ENCODE measurements around the gene SHKBP1.
"Not testable (repeated sequence)": the region's sequence is repeated elsewhere in the genome, so short reads cannot be mapped to it uniquely, and the experiment has no call there.

The SHKBP1 gene

GRCh38 chr19:40616178-40616577, 39.5 kb downstream of the SHKBP1 start:
- no peak for DNase-seq (ENCODE audit: low spot score)

DNA sequence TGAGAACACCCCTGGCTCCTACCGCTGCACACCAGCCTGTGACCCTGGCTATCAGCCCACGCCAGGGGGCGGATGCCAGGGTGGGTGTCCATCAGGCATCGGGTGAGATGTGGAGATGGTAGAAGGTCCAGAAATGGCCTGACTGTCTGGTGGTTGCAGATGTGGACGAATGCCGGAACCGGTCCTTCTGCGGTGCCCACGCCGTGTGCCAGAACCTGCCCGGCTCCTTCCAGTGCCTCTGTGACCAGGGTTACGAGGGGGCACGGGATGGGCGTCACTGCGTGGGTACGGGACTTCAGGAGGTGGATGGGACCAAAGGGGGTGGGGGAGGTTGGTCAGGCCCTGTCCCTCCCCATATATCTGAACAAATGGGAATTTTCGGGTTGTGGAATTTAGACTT, 40.3 kb downstream of the SHKBP1 start:
- no peak for DNase-seq (ENCODE audit: low spot score)

- DNase-seq (ENCODE audit: low spot score): no peak
These were observed 41.3 kb downstream of the SHKBP1 start for GRCh38 chr19:40617961-40618360.

DNA sequence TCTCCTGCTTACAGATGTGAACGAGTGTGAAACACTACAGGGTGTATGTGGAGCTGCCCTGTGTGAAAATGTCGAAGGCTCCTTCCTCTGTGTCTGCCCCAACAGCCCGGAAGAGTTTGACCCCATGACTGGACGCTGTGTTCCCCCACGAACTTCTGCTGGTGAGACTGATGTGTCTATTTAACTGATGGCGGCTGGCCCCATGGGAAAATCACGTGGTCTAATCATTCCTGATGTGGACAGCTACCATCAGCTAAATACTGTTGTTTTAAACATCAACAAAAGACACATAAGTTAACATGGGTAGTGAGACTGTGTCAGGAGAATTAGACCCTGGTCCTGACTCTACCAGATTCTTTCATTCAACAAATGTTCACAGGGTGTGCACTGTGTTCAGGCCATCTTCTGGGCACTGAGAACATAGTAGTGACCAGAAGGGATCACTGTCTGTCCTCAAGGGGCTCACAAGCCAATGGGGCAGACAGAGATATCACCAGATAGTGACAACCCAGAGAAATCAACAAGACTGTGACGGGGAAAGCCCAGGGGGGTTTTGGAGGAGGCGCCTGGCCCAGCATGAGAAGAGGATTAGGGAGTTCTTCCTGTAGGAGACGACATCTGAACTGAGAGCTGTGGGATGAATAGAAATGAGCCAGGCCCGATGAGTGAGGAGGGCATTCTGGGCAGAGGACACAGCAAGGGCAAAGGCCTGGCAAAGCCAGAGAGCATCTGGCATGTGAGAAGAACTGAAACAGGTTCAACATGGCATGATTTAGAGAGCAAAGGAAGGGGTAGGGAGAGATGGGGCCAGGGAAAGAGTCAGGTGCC, 42.9 kb downstream of the SHKBP1 start:
- DNase-seq (ENCODE audit: low spot score): no peak

DNA sequence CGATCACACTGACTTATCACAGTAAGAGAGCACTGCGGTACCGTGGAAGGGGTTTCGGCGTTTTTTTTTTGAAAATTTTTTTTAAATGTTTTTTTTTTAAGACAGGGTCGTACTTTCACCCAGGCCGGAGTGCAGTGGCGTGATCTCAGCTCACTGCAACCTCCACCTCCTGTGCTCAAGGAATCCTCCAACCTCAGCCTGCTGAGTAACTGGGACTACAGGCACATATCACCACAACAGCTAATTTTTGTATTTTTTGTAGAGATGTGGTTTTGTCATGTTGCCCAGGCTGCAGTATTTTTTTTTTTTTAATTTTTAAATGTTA, 43.5 kb downstream of the SHKBP1 start:
- DNase-seq (ENCODE audit: low spot score): no peak

GRCh38 chr19:40621283-40621682, 44.6 kb downstream of the SHKBP1 start:
- no peak for DNase-seq (ENCODE audit: low spot score)

GRCh38 chr19:40621966-40622772, 45.5 kb downstream of the SHKBP1 start:
- DNase-seq (ENCODE audit: low spot score): no peak

GRCh38 chr19:40622773-40623075, 46.1 kb downstream of the SHKBP1 start:
- no peak for DNase-seq (ENCODE audit: low spot score)

DNA sequence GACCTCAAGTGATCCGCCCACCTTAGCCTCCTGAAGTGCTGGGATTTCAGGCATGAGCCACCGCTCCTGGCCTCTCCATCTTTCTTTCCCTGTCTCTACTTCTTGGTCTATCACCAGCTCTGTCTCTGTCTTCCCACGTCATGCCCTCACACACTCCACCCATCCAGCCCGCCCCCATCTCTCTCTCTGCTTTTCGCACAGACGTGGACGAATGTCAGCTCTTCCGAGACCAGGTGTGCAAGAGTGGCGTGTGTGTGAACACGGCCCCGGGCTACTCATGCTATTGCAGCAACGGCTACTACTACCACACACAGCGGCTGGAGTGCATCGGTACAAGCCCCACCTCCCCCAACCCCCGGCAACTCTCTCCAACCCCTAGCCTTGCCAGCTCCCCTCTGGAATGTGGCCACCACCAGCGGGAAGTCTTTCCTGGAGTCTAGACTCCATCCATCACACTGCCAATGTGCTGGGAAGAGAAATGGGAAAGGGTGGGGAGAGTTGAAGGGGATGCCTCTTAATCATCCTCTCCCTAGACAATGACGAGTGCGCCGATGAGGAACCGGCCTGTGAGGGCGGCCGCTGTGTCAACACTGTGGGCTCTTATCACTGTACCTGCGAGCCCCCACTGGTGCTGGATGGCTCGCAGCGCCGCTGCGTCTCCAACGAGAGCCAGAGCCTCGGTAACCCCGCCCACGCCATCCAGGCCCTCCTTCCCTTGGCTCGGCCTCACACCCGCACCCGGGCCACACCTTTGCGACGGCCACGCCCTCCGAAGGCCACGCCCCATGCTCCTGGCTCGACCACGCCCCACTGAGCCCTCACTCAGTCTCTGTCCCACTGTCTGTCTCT, 47.0 kb downstream of the SHKBP1 start:
- peak; percentile 90 for DNase-seq (ENCODE audit: low spot score)

- not testable (repeated sequence) for DNase-seq (ENCODE audit: low spot score)
These were observed 47.9 kb downstream of the SHKBP1 start for GRCh38 chr19:40624369-40625153.

DNA sequence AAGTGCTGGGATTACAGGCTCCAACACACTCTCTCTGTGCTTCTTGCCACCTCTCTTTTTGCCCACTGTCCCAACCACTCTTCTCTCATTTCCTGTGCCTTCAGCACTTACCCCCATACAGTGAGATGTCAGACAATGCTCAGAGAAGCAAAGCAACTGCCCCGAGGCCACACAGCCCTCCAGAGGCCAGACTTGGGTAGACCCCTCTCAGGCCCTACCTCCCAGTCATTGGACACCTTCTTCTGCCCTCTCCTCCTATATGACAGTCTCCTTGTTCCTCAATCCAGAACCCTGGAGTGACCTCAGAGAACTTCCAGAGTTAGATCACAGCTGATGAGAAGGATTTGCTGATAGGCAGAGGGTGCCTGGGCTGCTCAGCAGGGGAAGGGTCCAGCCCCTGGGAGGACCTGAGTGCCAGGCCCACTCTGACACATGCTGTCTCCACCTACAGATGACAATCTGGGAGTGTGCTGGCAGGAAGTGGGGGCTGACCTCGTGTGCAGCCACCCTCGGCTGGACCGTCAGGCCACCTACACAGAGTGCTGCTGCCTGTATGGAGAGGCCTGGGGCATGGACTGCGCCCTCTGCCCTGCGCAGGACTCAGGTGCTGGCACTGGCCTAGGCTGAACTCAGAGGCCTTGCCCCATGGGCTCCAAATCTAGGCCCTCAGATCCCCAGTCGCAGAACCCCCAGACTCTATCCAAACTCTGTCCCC, 48.9 kb downstream of the SHKBP1 start:
- DNase-seq (ENCODE audit: low spot score): no peak

- no peak for DNase-seq (ENCODE audit: low spot score)
These were observed 50.2 kb downstream of the SHKBP1 start for GRCh38 chr19:40626918-40627317.

DNA sequence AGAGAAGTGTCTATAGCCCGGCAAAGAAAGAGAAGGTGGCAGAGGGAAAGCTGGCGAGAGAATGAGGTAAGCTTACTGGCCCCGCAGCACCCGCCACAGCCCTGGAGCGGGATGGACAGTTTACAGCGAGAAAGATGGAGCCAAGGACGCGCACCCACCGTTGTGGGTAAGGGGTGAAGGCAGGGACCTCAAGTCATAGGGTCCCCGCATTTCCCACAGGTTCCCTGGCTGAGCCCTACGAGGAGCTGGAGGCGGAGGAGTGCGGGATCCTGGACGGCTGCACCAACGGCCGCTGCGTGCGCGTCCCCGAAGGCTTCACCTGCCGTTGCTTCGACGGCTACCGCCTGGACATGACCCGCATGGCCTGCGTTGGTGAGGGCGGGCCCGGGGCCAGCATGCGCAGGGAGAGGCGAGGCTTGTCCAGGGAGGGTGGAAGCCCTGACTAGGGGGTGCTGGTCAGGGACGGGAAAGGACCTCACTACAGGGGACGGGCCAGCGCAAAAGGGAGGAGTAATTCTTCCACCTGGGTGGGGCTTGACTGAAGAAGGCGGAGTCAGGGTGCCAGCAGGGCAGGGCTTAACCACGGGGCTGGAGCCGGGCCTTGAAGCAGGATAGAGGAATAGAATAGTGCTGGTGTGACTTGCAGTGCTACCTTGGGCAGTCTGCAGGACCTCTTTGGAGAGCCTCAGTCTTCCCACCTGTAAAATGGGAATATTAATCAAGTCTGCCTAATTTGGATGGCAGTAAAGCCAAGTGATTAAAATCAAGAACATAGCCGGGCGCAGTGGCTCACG, 51.0 kb downstream of the SHKBP1 start:
- DNase-seq (ENCODE audit: low spot score): no peak

- no peak for DNase-seq (ENCODE audit: low spot score)
These were observed 52.7 kb downstream of the SHKBP1 start for GRCh38 chr19:40629346-40629745.

GRCh38 chr19:40630571-40631160, 54.0 kb downstream of the SHKBP1 start:
- no peak for DNase-seq (ENCODE audit: low spot score)

DNA sequence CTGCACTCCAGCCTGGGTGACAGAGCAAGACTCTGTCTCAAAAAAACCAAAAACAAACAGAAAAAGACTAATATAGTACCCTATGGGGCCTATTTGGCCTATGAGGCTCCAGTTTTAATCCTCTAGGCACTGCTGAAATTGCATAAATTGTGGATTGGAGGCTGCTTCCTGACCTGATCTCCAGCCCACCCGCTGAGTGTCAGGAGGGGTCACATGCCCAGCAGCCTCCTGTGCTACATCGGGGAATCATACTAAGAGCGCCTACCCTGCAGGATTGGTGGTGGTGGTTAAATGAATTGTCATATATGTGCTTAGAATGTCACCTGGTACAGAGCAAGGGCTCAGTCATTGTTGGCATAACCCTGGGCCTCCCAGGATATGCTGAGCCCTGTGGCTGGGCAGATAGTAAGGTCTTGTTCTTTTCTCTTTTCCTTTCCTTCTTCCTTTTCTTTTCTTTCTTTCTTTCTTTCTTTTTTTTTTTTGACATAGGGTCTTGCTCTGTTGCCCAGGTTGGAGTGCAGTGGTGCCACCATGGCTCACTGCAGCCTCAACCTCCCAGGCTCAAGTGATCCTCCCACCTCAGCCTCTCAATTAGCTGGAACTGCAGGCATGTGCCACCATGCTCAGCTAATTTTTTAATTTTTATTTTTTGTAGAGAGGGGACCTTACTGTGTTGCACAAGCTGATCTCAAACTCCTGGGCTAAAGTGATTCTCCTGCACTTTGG, 55.8 kb downstream of the SHKBP1 start:
- DNase-seq (ENCODE audit: low spot score): no peak

DNA sequence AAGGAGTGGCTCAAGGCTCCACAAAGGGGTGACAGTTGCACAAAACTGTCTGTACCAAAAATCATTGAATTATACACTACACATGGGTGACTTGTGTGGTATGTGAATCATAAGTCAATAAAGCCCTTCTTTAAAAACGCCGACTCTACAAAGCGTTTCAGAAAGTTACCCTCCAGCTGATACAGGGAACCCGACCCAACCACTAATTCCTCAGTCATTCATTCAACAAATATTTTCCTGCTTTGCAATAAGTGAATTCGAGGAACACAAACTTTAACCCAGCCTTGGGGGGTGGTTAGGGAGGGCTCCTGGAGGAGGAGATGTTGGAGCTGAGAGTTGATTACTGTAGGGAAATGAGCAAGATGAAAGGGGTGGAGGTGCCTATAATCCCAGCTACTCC, 56.5 kb downstream of the SHKBP1 start:
- no peak for DNase-seq (ENCODE audit: low spot score)

- DNase-seq (ENCODE audit: low spot score): no peak
These were observed 61.7 kb downstream of the SHKBP1 start for GRCh38 chr19:40638327-40638726.

GRCh38 chr19:40639638-40639982, 62.9 kb downstream of the SHKBP1 start:
- no peak for DNase-seq (ENCODE audit: low spot score)

Measured in ecto neural progenitor cell (in vitro differentiated cells).